GM13976 (cell line): Measurements from ENCODE around the gene SLC7A6OS.

Source experiments
- DNase-seq: peaks from one replicate; pipeline ENCODE4 v3.0.0; 2012; ENCODE audit warnings: low spot score
- in situ Hi-C: fragments of 300-500 bp; cut with MboI; formaldehyde crosslinking; loops from one replicate; pipeline ENCODE4 v1.12.0; 2022; ENCODE audit warnings: low sequenced_read_pairs, mixed read lengths, inconsistent platforms; ENCODE audit not compliant: unreplicated experiment
- TF ChIP-seq, protein P1 (sequence below): IDR thresholded peaks from 2 replicates; pipeline ENCODE4 v1.5.1; 2012; ENCODE audit warnings: borderline replicate concordance, mild to moderate bottlenecking; ENCODE audit not compliant: insufficient read depth; ENCODE audit errors: extremely low read depth, missing control alignments, control extremely low read depth

Gene SLC7A6OS

DNA sequence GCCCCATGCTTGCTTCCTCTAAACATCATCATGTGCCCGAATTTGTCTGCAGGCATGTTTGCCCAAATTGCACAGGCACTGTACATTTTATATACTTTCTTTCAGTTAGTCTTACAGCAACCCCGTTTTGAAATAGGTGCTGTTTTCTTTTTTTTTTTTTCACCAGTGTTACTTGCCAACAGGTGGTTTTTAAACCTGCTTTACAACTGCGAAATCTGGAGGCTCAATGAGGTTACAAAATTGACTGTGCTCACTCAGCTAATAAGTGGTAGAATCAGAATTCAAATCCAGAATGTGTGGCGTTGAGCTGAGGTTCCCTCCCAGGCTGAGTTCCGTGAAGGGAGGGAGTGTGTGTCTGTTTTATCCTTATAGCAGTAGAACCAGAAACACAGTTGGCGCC is 59.8 kb downstream of the SLC7A6OS start:
- TF ChIP-seq, protein P1, sequence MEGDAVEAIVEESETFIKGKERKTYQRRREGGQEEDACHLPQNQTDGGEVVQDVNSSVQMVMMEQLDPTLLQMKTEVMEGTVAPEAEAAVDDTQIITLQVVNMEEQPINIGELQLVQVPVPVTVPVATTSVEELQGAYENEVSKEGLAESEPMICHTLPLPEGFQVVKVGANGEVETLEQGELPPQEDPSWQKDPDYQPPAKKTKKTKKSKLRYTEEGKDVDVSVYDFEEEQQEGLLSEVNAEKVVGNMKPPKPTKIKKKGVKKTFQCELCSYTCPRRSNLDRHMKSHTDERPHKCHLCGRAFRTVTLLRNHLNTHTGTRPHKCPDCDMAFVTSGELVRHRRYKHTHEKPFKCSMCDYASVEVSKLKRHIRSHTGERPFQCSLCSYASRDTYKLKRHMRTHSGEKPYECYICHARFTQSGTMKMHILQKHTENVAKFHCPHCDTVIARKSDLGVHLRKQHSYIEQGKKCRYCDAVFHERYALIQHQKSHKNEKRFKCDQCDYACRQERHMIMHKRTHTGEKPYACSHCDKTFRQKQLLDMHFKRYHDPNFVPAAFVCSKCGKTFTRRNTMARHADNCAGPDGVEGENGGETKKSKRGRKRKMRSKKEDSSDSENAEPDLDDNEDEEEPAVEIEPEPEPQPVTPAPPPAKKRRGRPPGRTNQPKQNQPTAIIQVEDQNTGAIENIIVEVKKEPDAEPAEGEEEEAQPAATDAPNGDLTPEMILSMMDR = no peak
- in situ Hi-C loops = no loop called here
- DNase-seq = no peak

DNA sequence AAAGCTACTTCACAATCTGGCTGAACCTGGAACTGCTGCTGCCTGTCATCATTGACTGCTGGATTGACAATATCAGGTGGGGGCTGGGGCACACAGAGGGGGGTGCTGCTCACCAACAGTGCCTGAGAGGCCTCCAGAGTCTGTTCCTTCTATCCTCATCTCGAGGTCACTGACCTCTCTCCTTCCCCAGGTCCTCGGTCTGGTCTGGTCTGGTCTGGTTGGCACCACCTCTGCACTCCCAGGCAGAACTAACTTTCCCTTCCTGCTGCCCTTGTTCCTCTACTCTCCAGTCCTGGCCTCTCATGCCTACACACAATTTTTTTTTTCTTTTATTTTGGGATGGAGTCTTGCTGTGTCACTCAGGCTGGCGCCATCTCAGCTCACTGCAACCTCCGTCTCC is 61.4 kb downstream of the SLC7A6OS start:
- TF ChIP-seq, protein P1 = no peak
- DNase-seq = no peak
- in situ Hi-C loops = no loop called here
